GM21528 (cell line): ENCODE measurements around the gene GSG1.
A peak's percentile ranks its signal among the peaks of the same experiment; 100 is the strongest.
"Not testable (repeated sequence)": the region's sequence is repeated elsewhere in the genome, so short reads cannot be mapped to it uniquely, and the experiment has no call there.

Experiments used
- ATAC-seq: cut with Tn5 transposase; IDR thresholded peaks from one replicate; pipeline ENCODE4 v1.9.1; 2021; ENCODE audit warnings: mild to moderate bottlenecking, moderate library complexity; ENCODE audit not compliant: unreplicated experiment, low FRiP score

The GSG1 gene

DNA sequence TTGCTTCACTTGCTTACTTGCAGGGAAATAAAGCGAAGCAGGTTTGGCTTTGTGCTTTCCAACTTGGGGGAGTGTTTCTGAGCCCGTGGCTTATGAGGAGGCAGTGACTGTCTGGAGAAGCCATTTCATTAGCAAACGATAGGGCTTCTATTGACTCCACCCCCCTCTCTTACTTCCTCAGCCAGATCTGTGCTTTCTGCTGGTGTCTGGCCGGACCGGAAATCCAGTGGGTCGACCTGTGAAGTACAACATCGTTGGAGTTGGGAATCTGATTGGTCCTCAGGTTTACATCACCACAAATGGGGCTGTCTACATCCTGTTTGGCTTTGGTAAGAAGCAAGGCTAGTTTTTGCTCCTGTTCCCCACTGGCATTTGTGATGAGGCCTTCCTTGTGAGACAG is 37.0 kb downstream of the GSG1 start:
- ATAC-seq: no peak

DNA sequence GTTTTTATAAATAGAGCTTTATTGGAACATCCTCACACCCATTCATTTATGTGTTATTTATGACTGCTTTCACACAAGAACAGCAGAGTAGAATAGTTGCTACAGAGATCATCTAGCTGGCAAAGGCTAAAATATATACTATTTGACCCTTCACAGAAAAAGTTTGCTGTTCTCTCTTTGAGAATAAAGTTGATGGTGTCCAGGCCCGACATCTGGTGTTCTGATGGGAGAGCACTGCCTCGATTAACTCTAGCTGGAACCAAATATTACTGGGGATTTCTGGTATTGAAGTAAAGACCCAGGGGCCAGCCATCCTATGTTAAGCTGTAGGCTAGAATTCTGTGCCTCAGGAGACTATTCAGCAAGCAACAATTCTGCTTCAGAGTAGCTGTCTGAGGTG is 37.5 kb downstream of the GSG1 start:
- ATAC-seq: no peak

DNA sequence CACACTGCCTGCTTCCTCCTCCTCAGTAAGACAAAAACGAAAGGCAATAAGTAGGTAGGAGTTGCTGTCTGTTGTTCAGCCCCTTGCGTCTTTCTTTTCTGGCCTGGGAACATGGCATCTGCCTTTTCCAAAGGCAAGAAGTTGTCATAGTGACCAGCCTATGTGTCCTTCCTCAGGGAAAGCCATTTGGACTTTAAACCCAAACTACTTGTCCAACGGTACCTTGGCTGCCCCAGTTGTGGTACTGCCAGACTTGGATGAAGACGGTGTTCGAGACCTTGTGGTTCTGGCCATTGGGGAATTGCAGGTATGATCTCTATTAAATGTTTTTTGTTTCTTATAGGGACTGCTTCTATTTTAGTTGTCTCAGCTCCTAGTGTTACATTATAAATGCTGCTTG is 40.8 kb downstream of the GSG1 start:
- ATAC-seq: no peak

DNA sequence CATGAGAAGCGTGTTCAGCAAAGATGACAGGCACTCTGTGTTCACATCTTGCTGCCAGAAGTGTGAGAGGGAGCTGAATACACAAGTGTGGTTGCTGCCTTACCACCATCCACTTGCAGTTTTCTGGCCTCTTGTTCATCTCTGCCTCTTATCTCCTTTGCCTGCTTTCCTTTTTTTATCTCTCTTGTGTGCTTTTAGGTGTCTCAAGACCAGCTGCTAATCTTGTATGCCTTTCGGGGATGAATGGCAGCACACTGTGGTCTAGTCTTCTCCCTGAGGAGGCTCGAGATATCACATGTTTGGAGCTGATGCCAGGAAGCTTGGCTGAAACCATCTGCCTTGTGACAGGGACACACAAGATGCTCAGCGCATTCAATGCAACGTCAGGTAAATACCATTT is 42.1 kb downstream of the GSG1 start:
- no peak for ATAC-seq

DNA sequence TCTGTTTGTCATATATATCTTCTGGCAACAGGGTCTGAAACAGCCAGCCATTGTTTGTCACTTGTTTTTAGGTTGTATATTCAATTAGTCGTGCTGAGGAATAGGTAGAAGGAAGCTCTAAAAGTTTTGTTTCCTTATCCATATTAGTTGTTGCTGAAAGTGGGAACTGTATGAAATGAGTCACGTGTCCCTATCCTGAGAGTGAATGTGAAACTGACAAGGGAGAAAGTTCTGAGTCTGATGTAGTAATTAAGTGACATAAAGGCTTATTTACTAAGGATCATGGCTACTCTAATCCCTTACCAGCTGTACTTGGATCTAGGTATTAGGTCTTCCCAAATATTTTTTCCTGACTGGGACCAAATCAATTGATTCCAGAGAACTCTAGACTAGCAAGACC is 42.9 kb downstream of the GSG1 start:
- no peak for ATAC-seq

DNA sequence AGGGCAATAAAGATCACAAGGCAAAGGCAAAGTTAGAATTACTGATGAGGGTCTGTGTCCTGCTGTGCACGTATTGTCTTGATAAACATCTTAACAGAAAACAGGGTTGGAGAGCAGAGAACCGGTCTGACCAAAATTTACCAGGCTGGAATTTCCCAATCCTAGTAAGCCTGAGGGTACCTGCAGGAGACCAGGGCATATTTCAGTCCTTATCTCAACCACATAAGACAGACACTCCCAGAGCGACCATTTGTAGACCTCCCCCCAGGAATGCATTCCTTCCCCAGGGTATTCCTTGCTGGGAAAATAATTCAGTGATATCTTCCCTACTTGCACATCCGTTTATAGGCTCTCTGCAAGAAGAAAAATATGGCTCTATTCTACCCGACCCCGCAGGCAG is 49.9 kb downstream of the GSG1 start:
- ATAC-seq: not testable (repeated sequence)

DNA sequence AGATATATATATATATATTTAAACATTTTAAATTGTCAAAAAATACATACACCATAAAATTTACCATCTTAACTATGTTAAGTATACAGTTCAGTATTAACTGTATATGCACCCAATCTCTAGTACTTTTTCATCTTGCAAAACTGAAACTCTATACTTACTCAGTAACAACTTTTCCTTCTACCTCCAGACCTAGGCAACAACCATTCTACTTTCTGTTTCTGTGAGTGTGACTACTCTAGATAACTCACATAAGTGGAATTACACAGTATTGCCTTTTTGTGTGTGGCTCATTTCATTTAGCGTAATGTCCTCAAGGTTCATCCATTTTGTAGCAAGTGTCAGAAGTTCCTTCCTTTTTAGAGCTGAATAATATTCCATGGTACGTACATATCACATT is 51.0 kb downstream of the GSG1 start:
- ATAC-seq: no peak

DNA sequence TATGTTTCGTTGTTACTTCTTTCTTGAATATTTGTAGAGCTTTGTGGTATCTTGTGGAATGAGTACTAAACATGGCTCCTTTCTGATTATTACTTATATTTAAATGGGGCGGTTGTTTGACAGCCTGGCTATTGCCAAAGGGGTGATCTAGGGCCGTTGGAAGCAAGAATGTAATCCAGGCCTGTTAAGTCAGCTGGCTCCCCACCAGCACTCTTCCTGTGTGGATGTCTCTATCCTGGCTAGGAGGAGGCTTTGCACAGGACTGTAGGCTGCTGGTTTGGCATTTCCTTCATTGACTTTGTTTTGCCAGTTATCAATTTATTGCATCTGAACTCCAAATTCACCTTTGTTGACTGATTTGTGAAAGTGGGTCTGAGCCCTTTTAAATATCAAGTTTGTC is 53.7 kb downstream of the GSG1 start:
- no peak for ATAC-seq

DNA sequence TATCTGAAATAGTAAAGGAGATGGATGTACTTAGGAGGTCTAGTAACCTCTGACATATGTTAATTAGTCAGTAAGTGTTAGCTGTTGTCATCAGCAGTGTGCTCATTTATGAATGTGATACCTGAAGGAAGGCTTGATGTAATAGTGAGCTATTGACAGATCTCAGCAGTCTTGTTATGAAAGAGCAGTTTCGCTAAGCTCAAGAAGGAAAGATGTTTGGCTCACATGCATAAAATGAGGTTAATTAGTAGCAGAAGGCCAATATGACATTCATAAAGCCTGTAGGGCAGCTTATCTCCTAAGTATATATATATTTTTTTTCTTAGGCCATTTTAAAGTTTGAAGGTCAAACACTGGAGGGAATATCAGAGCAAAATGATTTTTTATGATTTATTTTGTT is 56.5 kb downstream of the GSG1 start:
- ATAC-seq: no peak

DNA sequence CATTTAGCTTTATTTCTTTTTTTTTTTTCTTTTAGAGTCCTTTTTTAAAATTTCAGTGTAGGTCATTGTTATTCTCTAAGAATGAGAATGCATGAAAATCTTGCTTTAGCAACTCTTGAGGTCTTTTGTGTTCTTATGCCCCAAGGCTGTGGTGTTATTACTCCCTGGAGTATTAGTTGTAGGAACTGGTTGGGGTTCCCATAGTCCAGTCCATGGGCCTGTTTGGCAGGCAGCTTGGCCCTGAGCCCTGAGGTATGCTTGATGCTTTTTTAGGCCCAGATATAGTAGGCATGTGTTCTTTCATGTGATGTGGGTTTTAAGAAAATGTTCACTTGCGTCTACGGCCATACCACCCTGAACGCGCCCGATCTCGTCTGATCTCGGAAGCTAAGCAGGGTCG is 57.7 kb downstream of the GSG1 start:
- no peak for ATAC-seq

DNA sequence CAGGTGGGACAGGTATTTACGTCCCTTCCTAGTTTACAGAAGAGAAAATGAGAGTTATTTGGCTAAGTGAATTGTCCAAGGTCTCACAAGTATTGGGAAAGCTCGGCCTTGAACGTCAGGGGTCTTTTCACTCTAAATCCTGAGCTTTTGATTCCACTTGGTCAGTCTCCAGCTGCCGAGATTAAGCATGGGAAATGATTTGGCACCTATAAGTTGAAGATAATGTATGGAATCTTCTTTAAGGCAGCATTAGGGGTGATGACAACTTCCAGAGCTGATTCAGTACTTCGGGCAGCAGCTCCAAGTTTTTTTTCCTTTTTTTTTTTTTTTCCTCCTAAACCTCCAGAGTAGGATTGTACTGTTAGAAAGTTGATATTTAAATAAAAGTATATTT is 58.6 kb downstream of the GSG1 start:
- ATAC-seq: no peak

DNA sequence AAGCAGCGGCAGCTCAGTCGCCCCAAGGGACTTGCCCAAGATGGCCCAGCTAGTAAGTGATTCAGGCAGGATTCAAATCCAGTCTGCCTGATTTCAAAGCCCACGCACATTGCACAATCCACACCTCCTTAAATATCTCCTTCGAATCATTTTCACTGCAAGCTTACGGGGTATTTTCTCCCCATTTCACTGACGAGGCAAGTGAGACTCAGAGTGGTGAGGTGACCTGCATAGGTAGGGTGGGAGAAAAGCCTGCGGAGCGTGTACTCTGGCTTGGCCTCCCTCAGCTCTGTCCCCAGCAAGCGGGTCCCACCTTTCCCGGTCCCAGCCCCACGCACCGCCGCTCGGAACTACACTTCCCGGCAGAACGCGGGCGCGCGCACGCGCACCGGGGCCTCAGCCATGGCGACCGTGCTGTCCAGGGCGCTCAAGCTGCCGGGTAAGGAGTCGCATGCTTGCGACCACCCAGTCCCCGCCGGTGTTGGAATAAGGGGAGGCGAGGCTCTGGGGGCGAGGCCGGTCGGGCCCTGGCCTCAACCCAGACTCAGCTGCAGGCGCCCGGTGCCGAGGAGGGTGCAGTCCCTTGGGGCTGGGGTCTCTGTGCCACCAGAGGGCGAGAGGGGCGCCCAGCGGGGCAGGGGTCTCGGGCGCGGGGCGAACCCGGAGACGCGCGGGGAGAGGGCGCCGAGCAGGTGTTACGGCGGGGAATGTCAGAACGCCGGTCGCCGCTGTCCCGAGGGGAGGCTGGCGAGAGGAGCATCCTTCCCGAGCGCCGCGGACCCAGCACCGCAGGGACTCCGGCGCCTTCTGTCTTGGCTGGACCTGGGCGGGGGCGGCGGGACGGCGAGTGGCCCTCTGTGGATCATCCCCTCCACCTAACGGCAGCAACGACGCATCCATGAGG is 59.2 kb downstream of the GSG1 start, which contains the start of gene FAM234B:
FAM234B (plus strand) TSS at position 380 of the 904 bp plus-strand sequence; CDS start at position 403, 23 bp downstream.
- peak; percentile 89 for ATAC-seq

DNA sequence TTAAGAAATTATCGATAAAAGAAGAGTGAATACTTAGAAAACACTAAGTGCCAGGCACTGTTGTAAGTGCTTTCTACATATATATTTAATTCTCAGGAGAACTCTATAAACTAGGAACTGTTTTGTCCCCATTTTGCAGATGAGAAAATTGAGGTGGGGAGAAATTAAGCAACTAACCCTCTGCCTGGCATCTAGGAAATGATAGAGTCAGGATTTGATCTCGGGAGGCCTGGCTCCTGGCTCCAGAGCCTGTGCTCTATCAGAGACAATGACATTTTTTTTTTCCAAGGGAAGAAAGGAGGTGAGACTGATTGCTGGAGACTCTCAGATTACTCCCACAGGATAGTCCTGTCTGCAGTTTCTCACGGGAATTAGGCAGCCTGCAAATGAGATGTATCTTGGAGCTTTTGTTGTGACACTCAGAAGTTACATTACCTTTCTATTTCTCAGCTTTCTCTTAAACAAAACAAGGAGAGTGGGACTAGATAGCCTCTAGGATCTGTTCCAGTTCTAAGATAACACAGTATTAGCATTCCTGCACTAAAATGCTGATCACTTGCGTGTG is 60.7 kb downstream of the GSG1 start:
- ATAC-seq: no peak

DNA sequence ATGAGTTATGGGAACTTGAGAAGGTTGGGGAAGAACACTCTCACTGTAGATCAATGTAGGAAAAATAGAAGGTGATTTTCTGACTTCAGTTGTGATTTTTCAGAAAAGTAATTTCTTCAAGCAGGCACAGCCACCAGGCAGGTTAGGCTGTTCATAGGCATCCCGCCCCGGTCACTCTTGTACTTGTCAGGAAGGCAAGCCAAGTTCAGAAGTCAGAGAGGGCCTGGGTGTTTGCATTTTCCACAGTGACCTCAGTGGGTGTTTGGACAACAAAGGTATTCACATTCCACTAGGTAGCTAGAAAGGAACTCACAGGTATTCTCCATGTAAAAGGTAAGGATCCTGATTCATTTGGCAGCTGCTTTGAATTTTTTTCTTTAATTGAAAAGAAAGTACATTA is 62.2 kb downstream of the GSG1 start:
- no peak for ATAC-seq

DNA sequence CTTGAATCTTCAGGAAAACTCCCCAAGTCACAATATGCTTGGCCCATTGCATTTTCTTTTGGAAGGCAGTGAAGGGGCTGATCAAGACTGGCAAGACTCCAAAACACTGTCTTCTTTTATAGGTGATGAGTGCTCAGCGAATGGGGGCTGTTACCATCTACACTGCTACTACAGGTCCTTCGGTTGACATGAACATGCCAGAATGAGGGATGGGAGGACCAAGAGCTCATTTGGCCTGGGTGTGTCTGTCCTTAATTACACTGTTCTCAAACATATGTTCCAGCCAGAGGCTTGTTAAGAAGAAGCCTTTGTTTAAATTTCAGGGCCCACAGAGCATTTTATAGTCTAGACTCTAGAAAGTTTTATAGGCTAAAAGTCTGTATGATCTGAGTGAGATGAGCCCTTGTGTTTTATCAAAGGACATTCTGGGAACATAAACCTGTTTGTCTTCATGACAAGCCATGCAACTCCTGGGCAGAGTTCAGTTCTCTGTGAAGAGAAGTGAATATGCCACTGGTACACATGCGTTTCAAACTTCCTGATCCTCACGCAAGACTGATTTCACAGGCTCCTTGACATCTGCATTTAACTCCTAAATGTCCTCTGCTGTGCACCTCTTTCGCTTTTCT is 64.0 kb downstream of the GSG1 start:
- ATAC-seq: no peak

DNA sequence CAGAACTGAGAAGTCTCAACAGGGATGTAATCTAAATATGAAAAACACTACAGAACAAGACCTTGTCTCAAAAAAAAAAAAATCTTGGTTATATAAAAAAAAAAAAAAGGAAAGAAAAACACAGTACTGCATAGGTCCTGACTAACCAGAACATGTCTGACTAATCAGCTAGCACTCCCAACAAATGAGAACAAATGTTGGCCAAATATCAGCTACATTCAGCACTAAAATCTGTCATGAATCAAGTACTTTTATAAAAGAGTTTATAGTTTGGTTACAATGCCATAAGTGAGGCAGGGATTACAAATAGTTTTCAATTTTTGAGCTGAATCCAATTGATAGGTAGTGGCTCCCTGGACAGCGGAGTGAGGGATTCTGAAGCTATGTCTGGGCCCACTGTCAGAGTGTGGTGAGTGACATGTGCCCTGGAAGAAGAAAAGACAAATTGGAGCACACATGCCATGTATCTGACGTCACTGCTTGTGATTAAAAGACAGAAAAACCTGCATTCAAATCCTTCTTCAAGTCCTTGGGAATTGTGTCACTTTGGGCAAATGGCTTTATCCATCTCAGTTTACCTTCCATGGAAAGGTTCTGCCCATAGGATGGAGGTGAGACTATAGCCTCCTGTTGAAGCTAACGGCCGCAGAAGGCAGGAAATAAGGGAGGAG is 64.8 kb downstream of the GSG1 start:
- no peak for ATAC-seq

DNA sequence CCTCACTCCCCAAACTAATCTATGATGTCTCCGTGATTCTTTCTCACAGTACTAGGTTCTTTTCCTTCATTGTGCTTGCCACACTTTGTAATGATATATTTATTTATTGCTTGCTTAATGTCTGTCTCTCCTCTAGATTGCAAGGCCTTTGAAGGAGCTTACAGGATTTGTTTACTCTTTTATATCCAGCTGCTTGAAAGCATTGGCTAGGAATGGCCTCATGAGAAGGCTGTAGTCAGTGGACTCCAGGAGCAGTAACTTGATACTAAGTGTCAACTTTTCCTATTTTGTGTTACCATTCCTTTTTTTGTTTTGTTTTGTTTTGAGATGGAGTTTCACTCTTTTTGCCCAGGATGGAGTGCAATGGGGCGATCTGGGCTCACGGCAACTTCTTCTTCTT is 66.6 kb downstream of the GSG1 start:
- ATAC-seq: no peak

DNA sequence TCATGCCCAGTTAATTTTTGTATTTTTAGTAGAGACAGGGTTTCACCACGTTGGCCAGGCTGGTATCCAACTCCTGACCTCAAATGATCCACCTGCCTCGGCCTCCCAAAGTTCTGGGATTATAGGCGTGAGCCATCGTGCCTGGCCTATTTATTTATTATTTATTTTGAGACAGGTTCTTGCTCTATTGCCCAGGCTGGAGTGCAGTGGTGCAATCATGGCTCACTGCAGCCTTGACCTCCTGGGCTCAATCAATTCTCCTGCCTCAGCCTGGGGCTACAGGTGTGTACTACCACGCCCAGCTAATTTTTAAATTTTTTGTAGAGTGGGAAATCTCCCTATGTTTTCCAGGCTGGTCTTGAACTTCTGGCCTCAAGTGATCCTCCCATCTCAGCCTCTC is 68.1 kb downstream of the GSG1 start:
- not testable (repeated sequence) for ATAC-seq
